Measurements from ENCODE around the gene CEP170B.
"Not testable (repeated sequence)": the region's sequence is repeated elsewhere in the genome, so short reads cannot be mapped to it uniquely, and the experiment has no call there.

CEP170B gene

DNA sequence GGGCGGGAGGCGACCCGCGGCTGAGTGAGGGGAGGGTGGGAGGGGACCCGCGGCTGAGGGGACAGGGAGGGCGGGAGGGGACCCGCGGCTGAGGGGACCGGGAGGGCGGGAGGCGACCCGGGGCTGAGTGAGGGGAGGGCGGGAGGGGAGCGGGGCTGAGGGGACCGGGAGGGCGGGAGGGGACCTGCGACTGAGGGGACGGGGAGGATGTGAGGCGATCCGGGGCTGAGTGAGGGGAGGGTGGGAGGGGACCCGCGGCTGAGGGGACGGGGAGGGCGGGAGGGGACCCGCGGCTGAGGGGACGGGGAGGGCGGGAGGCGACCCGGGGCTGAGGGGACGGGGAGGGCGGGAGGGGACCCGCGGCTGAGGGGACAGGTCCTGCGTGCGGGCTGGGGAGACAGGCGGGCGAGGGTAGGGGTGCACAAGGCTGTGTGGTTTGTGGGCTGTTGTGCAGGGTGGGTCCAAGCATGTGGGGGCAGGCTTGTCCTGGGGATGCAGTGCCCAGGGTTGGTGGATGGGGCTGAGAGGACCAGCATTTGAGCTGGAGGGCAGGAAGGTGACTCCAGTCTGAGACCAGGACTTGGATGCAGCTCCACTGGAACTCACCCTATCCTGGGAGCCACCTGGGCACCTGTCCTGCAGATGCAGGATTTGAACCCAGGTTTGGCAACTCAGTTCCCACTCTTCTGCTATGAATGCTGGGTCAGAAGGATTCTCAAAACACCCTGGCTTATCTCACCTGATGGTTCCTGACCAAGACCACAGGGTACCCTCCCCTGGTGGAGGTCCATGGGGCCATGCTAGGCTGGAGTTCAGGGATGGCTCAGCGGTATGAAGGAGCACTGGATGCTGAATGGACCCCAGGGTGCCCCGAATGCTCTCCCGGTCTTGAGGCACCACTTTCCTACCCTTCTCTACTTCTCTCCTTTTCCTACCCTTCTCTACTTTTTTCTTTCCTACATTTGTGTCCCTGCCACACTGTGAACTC is 69.0 kb downstream of the CEP170B start:
- DNase-seq: no peak

DNA sequence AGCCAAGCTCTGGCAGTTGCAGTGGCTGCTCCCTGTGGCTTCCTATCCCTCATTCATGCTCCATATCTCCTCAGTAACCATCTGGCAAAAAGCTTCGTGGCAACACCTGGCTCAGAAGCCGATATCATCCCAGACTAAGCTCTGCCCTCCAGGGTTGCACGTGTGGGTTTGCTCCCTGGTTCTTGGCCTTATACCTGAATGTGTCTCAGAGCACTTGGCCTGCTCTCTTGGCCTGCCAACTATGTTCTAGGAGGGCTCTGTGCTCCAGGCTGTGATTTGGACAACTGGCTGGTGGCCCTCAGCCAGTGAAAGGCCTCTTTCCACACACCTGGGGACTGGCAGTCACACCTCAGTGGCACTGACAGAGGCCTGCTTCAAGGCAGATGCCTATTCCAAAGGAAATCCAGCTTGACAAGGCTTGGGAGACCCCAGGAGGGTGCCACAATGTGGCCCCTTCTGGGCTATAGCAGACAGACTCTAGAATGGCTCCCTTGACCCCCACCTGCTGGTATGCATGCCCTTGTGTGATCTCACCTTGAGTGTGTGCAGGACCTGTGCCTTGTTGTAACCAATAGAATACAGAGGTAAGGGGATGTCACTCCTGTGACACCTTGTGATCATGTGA is 70.1 kb downstream of the CEP170B start:
- no peak for DNase-seq

DNA sequence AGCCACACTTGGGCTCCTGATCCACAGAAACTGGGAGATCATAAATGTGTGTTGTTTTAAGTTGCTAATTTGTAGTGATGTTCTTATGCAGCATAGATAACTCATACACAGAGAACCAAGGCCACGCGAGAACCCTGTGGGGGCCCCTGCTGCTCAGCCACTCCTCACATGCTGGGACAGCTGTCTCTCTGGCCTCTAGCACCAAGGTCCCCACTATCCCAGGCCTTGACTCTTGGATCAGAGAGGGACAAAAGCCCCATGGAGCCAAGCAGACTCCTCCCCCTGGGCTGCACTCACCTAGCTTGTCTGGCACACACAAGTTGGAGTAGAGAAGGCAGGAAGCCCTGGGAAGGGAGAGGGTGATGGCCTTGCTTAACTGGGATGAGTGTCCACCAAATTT is 70.9 kb downstream of the CEP170B start:
- no peak for DNase-seq

DNA sequence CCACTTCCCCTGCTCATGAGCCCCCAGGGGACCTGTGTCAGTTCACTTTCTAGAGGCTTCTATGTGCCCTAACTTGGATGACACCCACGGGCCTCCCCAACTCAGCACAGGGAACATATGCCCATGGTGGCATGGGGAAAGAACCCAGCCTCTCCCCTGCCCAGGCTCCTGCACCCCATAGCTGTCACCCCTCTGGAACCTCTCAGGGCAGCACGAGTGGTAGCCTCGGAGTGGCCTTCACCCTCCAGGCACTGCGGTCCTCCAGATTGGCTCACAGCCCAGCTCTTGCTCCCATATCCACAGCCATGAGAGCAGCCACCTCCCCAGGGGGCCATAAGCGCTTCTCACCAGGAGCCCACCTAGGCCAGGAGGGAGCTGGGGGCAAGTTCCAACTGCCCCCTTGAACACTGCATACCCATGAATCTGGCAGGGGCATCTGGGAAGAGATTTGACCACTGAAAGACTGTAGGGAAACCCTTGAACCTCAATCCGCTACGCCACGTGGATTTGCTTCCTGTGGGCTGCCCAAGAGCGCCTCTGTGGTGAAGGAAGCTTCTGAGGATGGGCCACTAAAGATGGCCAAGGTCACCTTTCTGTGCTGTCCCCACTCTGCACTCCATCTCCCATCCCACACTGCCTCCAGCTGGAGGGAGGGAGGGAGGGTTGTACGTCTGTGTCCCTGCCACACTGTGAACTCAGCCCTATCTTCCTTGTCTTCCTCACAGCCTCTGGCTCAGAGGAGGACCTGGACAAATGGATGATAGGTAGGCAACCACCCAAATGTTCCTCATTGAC is 71.5 kb downstream of the CEP170B start:
- DNase-seq: no peak

DNA sequence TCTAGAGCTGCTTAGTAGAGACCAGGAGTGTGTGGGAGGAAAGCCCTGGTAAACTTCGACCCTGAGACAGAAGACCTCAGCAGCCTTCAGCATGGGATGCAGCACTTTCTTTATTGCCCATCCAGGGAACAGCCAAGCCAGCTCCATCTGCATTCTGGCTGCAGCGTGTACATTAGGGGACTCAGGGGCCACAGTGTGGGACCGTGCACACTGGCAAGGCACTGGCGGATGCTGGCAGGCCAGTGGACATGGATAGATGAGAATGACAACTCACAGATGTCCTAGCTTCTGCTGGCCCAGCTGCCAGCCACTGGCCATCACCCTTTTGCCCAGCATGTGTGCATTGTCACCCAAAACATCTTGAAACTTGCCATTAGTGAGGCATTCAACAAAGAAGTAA is 72.1 kb downstream of the CEP170B start:
- no peak for DNase-seq

DNA sequence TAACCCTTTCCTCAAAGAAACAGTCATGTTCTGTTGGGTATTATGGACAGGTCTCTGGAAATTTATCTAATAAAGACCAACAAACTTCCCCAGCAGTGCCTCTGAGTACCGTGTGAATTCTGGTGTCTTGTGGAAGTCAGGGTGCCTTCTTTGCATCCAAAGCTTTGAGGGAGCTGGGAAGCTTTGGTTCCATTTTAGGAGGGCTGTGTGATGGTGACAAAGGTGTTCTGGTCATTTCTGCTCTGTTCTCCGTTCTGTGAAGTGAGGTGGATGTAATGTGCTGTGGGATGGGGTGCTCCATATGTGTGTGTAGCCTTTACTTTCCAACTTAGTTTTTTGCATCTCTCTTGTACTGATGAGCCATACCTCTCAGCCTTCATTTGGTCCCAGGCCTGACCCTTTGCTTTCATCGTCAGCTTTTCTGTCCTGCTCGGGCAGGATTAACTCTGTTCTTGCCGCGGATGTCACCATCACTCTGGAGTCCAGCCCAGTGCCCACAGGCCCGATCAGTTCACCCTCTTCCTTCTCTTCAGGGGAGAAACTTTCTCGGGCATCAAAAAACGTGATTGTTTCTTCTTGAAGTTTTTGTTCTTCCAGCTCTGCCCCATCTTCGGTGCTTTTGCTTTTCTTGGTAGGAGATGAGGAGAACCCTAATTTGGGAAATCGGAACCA is 72.8 kb downstream of the CEP170B start:
- DNase-seq: no peak

DNA sequence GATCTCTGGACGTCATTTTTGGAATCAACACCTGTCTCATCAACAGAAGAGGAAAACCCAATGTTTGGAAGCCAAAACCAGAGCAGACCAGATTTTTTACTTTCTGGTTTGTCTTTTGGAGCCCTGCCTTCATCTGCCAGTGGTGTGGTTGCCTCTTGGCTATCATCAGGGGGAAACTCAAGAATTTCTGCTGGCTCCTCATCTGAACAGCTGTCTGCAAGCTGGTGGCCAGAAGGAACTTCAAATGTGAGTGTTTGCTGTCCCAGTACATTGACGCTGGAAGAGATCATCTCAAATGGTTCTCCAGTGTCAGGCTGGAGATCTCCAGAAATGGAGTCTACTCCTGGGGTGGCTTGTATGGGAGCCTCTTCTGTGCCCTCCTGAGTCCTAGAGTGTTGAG is 73.4 kb downstream of the CEP170B start:
- DNase-seq: no peak

DNA sequence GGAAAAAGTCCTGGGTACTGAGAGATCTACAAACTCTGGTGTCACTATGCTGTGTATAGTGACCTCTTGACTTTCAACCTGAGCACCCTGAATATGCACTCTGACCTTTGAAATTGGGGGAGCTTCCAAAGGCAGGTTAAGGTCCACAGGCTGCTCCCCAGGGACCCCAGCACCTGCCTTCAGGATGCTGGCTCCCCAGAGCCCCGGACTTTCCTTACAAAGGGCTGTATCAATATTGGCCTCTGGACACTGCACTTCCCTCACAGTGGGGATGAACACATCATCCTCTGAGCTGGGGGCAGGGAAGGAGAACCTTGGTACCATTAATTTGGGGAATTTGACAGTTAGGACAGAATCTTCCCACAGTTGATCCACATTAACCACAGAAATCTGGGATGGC is 73.9 kb downstream of the CEP170B start:
- DNase-seq: no peak

DNA sequence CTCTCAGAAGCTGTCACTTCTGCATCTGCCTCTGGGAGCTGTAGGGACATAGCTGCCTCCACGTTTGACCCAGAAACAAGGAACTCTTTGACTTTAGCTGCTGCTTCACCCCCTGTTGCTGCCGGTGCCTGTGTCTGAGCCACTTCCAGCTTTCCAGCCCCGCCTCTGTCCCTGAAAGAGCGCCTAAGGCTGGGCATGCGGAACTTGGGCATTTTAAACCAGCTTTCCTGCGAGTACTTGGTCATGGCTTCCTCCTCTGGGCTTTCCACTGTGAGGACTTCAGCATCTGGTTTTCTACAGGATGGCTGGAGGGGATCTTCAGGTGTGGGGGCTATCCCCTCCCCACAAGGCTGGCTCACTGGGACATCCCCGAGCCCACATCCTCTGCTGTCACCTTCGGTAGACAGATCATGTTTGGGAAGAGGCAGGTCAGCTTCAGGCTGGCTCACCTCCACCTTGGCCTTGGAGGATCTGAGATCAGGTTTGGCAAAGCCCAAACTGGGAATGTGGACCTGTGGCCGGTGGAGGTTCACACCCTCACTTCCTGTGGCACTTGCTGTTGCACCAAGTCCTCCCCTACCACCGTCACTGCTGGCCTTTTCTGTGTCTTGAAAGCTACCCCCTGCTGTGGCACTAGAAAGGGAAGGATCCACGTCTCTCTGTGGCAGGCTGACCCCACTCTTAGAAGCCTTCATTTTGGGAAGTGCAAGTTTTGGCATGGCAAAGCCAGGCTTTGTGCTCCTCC is 74.8 kb downstream of the CEP170B start:
- DNase-seq: no peak

DNA sequence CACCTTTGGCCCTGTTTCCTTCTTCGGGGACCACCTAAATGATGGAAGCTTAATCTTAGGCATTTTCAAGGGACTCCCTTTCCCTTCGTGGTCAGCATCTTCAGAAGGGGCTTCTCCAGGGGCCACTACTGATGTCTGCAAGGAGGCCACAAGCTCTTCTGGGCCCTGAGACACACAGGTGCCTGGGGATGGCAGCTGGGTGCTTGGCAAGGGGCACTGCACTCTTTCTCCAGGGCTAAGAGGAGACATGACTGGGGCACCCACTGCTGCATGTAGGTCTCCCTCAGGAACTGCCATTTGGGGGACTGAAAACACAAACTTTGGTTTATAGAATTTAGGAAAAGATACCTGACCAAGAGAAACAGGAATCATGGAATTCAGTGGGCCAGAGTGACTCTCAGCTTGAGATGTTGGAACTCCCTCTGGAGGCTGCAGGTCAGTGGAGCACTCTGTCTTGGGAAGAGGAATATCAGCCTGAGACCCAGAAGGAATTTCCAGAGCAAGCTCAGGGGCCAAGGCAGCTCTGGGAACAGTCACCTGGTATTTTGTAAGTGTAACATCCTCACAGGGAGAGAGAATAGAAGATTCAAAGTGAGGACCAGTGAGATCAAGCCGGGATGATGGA is 75.6 kb downstream of the CEP170B start:
- no peak for DNase-seq

DNA sequence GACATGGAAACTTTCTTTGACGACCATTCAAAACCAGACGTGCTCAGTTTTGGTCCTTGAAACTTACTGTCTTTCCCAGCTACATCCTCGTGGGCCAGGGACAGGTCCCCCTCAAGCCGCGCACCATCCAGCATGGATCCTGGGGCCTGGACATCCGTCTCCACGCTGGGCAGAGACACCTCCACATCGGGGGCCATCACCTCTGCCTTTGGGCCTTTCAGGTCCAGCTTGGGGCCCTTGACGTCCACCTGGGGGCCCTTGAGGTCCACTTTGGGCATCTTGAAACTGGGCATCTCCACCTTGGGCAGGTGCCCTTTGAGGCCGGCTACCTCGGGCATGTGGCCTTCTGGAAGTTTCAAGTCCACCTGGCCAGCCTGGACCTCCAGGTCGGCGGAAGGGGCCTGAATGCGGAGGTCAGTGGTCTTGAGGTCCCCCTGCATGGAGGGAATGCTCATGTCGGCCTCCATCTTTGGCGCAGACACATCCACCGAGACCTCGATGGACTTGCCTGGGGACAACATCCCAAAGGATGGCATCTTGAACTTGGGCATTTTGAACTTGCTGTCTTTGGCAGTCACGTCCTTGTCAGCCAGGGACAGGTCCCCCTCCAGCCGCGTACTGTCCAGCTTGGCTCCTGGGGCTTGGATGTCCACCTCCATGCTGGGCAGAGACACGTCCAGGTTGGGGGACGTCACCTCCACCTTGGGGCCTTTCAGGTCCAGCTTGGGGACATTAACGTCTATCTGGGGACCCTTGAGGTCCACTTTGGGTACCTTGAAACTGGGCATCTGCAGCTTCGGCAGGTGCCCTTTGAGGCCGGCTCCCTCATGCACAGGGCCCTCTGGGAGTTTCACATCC is 76.7 kb downstream of the CEP170B start:
- DNase-seq: no peak

DNA sequence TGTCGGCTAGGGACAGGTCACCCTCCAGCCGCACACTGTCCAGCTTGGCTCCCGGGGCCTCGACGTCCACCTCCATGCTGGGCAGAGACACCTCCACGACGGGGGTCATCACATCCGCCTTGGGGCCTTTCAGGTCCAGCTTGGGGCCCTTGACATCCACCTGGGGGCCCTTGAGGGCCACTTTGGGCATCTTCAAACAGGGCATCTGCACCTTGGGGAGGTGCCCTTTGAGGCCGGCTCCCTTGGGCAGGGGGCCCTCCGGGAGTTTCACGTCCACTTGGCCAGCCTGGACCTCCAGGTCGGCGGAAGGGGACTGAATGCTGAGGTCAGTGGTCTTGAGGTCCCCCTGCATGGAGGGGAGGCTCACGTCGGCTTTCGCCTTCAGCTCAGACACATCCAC is 77.5 kb downstream of the CEP170B start:
- no peak for DNase-seq

DNA sequence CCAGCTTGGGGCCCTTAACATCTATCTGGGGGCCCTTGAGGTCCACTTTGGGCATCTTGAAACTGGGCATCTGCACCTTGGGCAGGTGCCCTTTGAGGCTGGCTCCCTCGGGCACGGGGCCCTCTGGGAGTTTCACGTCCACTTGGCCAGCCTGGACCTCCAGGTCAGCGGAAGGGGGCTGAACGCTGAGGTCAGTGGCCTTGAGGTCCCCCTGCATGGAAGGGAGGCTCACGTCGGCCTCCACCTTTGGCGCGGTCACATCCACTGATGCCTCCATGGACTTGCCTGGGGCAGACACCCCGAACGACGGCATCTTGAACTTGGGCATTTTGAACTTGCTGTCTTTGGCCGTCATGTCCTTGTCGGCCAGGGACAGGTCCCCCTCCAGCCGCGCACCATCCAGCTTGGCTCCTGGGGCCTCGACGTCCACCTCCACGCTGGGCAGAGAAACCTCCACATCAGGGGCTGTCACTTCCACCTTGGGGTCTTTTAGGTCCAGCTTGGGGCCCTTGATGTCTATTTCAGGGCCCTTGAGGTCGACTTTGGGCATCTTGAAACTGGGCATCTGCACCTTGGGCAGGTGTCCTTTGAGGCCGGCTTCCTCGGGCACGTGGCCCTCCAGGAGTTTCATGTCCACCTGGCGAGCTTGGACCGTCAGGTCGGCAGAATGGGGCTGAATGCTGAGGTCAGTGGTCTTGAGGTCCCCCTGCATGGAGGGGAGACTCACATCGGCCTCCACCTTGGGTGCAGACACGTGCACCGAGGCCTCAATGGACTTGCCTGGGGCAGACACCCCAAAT is 78.3 kb downstream of the CEP170B start:
- DNase-seq: not testable (repeated sequence)

DNA sequence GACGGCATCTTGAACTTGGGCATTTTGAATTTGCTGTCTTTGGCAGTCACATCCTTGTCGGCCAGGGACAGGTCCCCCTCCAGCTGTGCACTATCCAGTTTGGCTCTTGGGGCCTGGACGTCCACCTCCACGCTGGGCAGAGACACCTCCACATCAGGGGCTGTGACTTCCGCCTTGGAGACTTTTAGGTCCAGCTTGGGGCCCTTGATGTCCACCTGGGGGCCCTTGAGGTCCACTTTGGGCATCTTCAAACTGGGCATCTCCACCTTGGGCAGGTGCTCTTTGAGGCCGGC is 78.9 kb downstream of the CEP170B start:
- DNase-seq: not testable (repeated sequence)

DNA sequence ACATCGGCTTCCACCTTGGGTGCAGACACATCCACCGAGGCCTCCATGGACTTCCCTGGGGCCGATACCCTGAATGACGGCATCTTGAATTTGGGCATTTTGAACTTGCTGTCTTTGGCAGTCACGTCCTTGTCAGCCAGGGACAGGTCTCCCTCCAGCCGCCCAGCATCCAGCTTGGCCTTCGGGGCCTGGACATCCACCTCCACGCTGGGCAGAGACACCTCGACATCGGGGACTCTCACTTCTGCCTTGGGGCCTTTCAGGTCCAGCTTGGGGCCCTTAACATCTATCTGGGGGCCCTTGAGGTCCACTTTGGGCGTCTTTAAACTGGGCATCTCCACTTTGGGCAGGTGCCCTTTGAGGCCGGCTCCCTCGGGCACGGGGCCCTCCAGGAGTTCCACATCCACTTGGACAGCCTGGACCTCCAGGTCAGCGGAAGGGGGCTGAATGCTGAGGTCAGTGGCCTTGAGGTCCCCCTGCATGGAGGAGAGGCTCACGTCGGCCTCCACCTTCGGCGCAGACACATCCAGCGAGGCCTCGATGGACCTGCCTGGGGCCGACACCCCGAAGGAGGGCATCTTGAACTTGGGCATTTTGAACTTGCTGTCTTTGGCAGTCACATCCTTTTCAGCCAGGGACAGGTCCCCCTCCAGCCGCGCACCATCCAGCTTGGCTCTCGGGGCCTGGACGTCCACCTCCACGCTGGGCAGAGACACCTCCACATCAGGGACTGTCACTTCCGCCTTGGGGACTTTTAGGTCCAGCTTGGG is 79.6 kb downstream of the CEP170B start:
- not testable (repeated sequence) for DNase-seq

DNA sequence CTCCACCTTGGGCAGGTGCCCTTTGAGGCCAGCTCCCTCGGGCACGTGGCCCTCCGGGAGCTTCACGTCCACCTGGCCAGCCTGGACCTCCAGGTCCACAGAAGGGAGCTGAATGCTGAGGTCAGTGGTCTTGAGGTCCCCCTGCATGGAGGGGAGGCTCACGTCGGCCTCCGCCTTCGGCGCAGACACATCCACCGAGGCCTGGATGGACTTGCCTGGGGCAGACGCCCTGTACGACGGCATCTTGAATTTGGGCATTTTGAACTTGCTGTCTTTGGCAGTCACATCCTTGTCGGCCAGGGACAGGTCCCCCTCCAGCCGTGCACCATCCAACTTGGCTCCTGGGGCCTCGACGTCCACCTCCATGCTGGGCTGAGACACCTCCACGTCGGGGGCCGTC is 80.2 kb downstream of the CEP170B start:
- not testable (repeated sequence) for DNase-seq
